HG02798 (cell line): ENCODE results near the gene NCR3LG1.
"Not testable (repeated sequence)": the region's sequence is repeated elsewhere in the genome, so short reads cannot be mapped to it uniquely, and the experiment has no call there.

Experiments used
- ATAC-seq: cut with Tn5 transposase; IDR thresholded peaks from one replicate; pipeline ENCODE4 v1.9.1; 2021; ENCODE audit warnings: mild to moderate bottlenecking; ENCODE audit not compliant: unreplicated experiment, poor library complexity

Gene NCR3LG1

DNA sequence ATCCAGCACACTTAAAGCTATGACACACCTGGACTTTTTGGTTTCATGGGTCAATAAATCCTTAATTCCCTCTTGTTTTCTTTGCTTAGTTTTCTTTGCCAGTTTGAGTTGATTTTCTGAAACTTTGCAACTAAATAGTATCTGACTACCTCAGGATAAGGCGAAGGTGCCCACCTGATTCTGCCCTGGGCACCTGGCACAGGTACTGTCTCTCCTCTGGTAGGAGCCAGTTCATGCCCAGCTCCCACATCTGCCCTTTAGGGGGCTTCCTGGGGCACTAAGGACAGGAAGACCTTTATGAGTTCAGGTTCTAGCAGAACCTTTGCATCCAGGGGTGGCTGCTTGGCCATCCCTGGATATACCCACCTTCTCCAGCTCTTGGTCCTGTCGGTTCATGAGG, 56.4 kb downstream of the NCR3LG1 start:
- ATAC-seq, result no peak

DNA sequence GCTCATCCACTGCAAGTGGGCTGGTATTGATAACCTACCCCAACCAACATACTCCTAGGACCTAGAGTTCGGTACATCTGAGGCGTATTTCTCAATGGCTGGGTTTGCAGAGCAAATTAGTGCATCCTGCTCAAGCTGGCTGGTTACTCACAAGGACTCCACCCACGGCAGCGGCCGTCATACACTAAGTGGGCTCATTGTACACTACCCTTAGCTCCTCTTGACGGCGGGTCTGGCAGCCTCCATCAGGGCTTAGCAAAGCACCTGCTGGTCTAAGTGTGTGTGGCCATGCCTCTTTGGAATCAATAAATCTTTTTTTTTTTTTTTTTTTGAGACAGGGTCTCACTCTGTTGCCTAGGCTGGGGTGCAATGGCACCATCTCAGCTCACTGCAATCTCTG, 57.0 kb downstream of the NCR3LG1 start:
- ATAC-seq, result no peak

DNA sequence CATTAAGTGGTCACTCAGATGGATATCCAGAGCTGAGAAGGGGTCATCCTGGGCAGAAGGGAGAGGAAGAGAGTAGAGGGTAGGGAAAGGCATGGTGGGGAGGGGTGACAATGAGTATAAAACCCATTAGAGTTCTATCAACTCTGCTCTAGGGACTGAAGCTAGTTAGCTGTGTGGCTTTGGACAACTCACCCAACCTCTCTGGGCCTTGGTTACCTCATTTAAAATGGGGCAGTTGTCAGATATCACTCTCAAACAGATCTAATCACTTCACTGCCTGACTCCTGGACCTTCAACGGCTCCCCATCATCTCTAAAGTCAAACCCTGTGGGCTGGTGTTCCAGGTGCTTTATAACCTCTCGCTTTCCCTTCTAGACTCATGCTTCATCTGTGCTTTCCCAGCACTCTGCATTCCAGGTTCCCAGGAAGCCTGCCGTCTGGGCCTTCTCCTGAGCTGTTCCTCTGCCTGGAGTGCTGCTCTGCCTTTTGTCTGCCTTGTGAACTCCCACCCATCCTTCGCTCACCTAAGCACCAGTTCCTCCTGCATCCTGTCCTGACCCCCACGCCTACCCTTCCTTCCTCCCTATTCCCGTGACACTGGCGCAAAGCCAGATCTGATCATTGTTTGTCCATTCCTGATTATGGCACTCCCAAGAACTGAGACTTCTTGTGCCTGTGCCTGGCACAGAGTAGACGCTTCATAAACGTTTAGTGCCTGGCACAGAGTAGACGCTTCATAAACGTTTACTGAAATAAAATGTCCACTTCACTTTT, 59.2 kb downstream of the NCR3LG1 start:
- ATAC-seq, result no peak

DNA sequence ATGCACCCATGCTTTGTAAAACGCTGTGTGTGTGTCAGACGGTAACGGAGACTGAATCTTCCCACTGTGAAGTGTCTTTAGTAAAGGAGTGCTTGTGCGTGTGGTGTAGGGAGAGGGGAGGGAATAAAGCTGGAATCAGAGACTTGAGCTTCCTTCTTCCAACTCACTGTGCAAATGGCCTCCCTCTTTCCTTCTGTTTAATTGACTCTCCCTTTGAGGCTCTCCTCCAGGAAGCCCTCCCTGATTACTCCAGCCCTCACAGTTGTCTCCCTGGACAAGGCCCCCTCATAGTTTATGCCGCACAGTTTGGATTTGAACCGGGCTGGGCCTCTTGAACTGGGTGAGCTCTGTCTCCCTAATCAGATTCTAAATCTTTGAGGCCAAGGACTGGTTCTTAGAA, 59.8 kb downstream of the NCR3LG1 start:
- no peak for ATAC-seq

DNA sequence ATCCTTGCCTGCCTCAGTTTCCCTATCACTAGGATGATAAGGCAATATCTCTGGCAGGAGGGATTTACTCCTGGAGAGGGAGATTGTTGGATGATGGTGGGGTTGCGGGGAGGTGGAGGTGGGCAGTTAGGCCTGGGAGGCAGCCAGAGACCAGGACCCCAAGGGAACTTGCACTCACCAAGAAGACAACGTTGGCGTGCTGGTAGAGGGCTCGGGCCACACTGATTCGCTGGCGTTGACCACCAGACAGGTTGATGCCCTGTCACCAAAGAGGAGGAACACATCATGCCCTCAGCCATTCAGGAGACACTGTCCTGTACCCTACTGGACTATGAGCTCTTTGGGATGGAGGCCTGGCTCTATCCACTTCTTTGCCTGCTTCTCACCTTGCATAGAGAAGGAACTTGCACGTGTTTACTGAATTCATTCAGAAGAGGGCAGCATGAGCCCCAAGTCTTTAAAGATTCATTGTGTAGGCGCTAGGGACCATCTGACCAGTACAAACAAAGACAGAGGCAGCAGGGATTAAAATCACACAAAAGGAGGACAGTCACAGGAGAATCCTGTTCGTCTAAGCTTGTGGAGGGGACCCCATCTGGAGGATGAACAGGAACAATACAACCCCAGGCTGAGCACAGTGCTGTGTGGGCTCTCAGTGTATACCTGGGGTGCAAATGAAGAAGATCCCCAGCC, 61.0 kb downstream of the NCR3LG1 start:
- ATAC-seq, result no peak

DNA sequence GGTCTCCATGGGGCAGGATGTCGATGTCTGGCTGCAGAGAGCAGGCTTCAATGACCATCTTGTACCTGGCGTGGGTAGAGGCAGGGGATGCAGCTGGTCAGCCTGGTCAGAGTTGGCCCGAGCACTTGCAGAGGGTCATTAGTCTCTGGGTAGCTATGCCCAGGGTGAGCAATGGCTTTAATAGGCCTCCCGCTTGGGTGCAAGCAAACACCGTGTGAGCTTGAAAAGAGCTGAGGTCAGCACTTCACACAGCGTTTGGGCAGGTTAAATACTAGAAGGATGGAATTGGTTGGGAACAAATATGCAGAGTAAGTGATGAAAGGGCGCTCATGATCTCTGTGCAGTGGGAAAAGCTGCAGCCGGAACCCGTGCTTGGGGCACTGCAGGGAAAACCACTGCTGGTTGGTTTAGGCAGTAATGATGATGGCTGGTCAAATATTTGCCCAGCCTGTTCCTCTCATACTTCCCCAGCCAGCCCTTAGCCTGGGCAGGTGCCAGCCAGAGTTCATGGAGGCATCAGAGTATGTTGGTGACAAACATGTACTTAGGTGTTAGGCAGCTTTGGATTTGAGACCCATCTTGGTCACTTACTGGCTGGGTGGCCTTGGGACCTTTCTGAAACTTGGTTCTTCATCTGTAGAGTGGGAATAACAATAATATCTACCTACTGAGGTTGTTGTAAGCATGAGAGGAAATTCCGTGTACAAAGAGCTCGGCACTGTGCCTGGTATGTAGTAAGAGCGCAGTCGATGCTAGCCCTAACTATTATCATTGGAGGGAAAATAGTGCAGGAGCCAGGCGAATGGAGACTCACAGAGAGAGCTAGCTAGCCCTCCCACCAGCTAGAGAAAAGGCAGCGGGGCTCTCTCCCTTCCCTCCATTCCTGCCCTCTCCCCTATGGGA, 62.1 kb downstream of the NCR3LG1 start:
- no peak for ATAC-seq

DNA sequence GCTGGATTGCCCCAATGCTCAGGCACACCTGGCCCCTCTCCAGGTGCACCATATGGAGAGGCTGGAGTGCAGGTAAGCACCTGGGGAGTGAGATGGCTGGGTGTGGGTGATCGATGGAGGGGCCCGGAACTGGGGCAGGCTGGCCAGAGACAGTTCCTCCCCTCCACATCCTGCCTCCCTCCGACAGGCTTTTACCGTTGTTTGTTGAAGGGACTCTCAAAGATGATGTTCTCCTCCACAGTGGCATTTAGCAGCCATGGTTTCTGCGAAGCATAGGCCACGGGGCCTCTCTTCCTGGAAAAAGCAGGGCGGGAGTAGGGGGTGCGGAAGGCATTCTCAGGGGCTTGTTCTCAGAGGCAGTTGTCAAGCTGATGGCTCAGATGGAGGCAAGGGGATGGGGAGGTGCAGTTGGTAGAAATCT, 62.7 kb downstream of the NCR3LG1 start:
- ATAC-seq, result no peak

DNA sequence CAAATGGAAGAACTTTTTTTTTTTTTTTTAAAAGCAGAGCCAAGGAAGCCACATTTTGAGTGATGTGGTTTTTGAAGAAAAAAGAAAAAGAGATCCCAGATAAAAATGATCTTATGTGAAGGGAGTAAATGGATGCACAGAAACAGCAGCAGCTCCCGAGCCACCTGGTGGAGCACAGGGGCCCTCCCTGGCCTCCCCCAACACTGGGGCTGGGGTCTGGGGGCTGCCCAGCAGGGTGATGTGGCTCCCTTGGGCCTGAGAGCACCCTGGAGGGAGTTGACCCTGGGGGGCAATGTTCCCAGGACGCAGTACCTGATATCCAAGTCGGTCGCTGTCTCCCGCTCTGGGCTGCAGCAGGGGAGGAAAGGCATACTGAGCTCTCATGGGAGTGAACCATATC, 63.4 kb downstream of the NCR3LG1 start:
- ATAC-seq, result no peak

DNA sequence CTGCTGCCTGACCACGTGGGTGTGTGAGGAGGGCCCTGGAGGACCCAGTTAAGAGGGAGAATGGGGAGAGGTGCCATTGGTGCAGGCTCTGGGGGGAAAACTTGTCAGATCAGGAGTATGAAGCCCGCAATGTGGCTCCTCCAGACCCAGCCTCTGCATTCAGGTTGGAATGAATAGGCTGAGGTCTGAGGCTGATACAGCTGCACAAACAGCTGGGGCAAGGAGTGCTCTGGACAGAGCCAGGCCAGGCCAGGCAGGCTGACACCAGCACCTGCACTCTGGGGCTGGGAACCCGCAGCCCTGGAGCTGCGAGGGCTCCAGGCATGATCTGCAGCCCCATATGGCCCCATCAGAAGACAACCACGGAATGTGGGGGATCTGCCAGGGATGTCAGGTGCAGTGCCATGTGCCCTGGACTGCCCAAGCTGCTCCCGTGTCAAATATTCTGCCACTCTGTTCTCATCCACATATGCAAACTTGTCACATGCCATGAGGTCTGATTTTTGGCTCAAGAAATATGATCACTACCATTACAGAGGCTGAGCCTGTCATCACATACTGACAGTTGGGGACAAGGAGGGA, 64.0 kb downstream of the NCR3LG1 start:
- ATAC-seq, result no peak

DNA sequence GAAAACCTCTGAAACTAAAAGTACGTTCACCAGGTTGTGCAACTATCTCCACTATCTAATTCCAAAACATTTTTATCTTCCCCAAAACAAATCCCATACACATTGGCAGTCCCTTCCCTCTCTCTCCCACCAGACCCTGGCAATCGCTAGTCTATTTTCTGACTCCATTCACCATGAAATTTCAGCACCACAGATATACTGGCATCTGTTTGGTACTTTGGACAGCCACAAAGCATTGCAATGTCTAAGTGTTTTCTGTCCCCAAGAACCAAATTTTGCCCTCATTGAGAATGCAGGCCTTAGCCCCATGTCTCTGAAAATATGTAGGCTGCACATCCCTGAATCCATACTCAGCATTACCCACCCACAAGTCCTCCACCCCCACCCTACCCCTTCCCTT, 64.9 kb downstream of the NCR3LG1 start:
- ATAC-seq, result no peak

DNA sequence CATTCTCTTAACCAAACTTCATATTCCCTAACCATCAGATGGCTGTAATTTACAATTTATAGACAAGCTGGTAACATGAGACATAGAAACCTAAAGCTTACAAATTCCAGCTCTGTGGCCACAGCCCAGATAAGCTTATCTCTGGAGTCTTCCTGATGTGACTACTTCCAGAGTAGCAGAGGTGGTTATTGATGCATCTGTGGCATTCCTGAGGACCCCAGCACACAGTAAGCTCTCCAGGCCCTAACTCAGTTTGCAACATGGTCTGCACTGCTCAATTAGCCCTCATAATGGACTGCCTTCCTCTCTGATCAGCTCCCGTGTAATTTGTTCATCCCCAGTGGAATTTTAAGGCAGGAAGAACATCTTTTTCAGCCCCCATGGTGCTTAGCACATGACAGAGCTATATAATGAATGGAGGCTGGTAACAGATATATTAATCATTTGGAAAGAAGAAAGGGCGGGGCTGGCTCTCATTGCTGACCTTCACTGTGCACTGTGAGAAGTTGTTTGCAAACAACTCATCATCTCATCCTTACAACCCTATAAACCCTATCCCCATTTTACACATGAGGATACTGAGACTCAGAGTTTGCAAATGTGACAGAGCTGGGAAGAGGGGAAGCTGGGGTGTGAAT, 67.0 kb downstream of the NCR3LG1 start:
- no peak for ATAC-seq

DNA sequence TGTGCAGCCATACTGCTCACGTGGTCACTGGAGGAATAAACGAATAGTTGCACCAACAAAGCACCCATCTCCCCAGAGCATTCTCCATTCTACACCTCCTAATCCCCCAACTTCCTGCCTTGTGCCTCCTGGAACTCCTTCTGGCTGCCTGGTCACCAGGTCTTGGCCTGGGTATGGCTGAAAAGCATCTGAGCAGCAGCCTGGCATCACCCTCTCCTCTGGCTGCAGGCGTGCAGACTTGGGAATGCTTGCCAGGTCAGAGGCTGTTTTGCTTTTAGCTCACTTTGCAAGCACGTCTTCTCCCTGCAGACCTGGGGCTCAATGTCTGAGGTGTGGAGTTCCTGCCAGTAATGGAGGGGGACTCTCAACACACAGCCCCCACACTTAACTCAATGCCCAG, 70.2 kb downstream of the NCR3LG1 start:
- ATAC-seq, result no peak

DNA sequence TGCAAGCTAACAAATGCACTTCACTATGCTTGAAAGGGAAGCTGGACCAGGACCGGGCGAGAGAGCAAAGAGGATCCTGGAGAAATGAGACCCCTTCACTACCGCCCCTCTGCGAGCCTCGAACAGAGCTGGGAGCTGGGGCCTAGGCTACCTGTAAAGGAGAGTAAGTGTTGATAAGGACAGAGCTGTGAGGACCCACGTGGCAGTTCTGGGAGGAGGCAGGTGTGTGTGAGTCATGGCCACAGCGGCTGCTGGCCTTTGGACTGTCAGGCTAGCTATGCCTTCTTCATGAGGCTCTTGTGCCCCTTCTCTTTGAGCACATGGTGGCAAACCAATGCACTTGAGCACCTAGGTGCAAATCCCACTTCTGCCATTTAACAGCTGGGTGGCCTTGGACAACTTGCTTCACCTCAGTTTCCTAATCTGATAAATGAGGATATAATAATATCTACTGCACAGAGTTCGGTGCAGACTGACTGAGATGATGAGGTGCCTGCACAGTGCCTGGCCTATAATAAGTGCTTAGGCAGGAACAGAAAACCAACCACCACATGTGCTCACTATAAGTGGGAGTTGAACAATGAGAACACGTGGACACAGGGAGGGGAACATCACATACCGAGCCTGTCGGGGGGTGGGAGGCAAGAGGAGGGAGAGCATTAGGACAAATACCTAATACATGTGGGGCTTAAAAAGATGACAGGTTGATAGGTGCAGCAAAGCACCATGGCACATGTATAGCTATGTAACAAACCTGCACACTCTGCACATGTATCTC, 72.1 kb downstream of the NCR3LG1 start:
- no peak for ATAC-seq

DNA sequence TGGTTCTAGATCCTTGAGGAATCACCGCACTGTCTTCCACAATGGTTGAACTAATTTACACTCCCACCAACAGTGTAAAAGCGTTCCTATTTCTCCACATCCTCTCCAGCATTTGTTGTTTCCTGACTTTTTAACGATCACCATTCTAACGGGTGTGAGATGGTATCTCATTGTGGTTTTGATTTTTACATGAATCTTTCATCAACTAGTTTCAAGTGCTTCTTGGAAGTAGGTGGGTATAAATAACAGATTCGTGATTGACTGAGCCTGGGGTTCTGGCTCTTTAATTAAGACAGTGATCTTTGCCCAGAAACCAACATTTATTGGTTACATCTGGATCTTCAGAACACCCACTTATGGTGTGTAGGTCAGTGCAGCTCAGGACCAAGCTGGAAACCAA, 74.6 kb downstream of the NCR3LG1 start:
- not testable (repeated sequence) for ATAC-seq
